T-helper 2 cell treated with Interferon-gamma antibody and Interleukin-4, amounts not matched to agents 5 μg/mL and 100 μg/mL, for 36 hours (primary cell): Measurements from ENCODE around the gene CYFIP2.

Experiments used
- DNase-seq: peaks from one replicate; pipeline ENCODE4 v3.0.0; 2021; ENCODE audit warnings: low spot score
- H3K27ac Mint-ChIP-seq: one replicate; pipeline ENCODE4 v1.8.0; 2021; ENCODE audit warnings: mild to moderate bottlenecking, mixed read lengths
- H3K27me3 Mint-ChIP-seq: one replicate; pipeline ENCODE4 v1.8.0; 2021; ENCODE audit warnings: low read depth, mixed read lengths
- H3K36me3 Mint-ChIP-seq: one replicate; pipeline ENCODE4 v1.8.0; 2021; ENCODE audit warnings: low read depth, mixed read lengths
- H3K4me1 Mint-ChIP-seq: one replicate; pipeline ENCODE4 v1.8.0; 2021; ENCODE audit warnings: low read depth, mixed read lengths
- H3K4me3 Mint-ChIP-seq: one replicate; pipeline ENCODE4 v1.8.0; 2022; ENCODE audit warnings: mild to moderate bottlenecking, moderate library complexity, mixed read lengths
- H3K9me3 Mint-ChIP-seq: one replicate; pipeline ENCODE4 v1.8.0; 2021; ENCODE audit warnings: mixed read lengths

The CYFIP2 gene

DNA sequence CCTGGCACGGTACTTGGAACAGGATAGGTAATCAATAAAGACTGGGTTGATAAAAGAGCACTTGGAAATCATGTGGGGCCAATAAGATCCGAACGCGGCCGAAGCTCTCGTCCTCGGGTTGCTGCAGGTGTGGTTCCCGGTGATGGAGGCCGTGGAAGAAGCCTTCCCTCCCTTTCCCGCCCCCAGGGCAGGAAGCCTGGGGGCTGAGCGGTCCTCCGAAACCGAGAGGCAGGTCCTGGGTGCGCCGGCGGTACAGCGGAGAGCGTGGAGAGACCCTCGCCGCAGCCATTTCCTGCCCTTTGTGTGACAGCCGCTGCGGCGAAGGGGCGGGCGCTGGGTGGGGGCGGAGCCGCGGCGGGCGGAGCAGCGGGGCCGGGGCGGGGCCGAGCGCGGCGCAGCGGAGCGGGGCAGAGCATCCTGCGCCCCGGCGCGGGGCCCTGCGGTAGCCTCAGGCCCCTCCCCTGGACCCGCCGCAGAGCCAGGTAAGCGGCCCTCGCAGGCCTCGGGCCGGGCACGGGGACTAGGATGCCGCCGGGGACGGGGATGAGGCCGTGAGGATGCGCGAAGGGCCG, at the start of gene CYFIP2:
Gene CYFIP2 (plus strand): TSS at position 410 of the 572 bp plus-strand sequence. CDS start 19,239 bp downstream, outside the sequence.
- Mint-ChIP-seq H3K27me3 (no peaks in the 10 kb centered on the region), H3K4me1 (peaks cover 62% of the 10 kb centered on the region), H3K27ac (peak within 1 kb of the TSS; percentile 96), H3K36me3 (peaks cover 40% of the 10 kb centered on the region), H3K4me3 (peak within 1 kb of the TSS; percentile 91), H3K9me3 (no peaks in the 10 kb centered on the region)
- peak; percentile 83 for DNase-seq

DNA sequence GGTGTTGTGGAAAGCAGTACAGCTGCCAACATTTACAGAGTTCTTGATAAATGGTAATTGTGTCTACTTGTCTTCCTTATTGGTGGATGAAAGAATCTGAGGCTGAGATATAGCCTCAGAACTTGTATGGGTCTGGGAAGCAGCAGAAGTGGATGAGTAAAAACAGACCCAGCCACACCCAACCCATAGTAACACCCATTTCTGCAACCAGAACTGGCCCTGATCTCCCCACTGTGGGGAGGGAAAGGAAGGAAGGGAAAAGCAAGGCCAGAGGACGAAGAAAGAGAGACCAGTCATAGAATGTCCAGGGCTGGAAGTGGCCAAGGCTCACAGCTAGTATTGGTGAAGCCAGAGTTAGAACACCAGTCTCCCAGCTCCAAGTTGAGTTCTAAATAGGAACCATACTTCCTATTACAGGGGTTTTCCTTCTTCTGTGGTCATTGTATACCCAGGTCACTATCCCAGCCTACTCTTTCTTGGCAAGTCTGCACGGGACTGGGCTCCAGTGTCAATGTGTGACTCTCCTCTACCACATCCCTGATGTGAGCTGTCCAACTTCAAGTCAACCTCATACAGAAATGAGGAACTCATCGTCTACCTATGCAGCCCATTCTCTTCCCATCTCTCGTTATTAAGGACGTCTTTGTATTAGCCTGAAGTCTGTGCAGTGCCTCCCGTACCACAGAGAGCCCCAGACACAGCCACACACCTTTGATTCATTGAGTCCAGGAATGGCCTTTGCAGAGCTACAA, 49.4 kb upstream of the CYFIP2 start:
- Mint-ChIP-seq H3K36me3 (peaks cover 89% of the 10 kb centered on the region), H3K9me3 (no peaks in the 10 kb centered on the region), H3K4me3 (peak overlapping the region; percentile 79), H3K27me3 (no peaks in the 10 kb centered on the region), H3K4me1 (peaks cover 88% of the 10 kb centered on the region), H3K27ac (peak overlapping the region; percentile 93)
- DNase-seq = no peak

DNA sequence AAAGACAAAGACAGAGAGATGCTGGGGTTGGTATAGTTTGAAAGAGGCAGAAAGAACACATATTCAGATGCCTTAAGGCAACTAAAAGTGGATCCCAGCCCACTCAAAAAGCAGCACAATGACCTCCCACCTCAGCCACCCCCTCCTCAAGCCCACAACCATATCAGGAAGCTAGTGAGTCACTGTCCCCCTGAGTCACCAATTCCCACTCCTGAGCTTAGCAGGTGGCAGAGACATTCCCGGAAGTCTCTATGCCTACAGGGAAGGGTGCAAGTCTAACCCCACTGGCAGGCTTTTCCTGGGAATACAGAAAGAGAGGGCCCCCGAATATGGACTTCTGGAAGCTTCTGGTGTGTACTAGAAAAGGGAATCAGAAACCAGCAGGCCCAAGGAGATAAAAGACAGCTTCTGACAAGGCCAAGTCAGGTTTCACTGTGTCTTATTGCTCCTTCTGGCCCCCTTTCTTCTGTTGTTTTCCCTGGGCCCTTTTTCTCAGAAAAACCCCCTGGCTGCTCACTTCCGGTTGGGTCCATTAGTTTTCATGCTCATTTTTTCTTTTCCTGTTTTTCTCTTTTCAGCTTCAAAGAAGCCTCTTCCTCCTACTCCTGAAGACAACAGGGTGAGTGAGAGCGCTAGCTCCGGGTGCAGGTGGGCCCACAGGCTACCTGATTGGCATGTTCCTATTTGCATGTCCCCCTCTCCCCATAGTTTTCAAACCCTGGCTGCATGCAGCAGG, 48.5 kb upstream of the CYFIP2 start:
- H3K36me3 Mint-ChIP-seq = peaks cover 90% of the 10 kb centered on the region

DNA sequence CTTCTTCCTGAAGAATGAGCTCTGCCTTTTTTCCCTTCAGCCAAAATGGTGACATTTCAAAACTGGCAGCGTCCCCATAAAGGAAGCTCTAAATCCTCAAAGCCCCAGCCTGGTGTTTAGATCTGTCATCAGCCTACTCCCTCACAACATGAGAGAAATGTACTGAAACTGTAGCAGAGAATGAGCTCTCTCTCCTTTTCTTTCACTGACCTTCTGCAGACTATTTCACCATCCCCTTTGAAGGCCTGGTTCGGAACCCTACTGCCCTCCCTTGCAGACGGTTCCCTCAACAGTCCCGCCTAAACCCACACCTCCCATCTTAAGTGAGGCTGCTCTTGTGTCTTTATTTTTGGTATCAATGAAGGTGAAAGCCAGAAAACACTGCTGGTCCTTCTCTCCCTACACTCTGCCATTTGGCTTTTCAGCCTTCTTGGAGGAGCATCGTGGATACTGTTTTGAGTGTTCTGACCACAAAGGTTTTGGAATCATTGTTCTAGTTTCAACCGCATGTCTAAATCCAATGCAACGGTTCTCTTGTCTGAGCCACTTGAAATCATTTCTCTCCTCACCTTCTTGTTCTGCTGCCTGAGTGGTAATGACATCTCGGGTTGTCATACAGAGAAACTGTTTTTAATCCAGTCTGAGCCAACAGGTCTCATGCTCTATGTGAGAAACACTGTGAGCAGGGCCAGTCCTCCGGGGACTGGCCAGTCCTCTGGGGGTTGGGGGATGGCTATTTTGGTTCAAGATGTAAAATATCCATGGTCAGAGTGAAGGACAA, 46.2 kb upstream of the CYFIP2 start:
- Mint-ChIP-seq H3K36me3 (peaks cover 87% of the 10 kb centered on the region), H3K9me3 (no peaks in the 10 kb centered on the region), H3K4me3 (peak overlapping the region; percentile 56), H3K27ac (peak overlapping the region; percentile 93), H3K4me1 (peaks cover 78% of the 10 kb centered on the region), H3K27me3 (no peaks in the 10 kb centered on the region)
- peak; percentile 70 for DNase-seq

More for the DNA sequence above, 48.5 kb upstream of the CYFIP2 start:
- peak; percentile 64 for DNase-seq
- Mint-ChIP-seq H3K4me1 (peaks cover 89% of the 10 kb centered on the region), H3K4me3 (peak overlapping the region; percentile 79), H3K27ac (peak overlapping the region; percentile 93), H3K9me3 (no peaks in the 10 kb centered on the region), H3K27me3 (no peaks in the 10 kb centered on the region)

DNA sequence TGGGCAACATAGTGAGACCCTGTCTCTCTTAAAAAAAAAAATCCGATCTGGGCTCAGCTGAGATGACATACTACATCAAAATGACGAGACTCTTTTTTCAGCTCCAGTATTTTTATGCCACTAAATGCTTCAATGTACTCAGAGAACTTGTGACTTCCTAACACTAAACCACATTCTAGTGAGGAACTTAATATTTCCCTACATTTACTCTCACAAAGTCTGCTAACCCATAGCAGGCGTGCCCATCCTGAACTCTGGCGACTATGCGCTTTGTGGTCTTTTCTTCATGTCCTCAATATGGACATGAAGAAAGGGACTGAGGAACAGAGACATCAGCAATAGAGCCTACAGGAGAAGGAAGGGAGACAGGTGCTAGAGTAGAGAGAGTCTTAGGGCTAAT, 44.0 kb upstream of the CYFIP2 start:
- DNase-seq = no peak
- Mint-ChIP-seq H3K27me3 (no peaks in the 10 kb centered on the region), H3K4me3 (peak overlapping the region; percentile 89), H3K27ac (peak overlapping the region; percentile 93), H3K9me3 (no peaks in the 10 kb centered on the region), H3K36me3 (peaks cover 87% of the 10 kb centered on the region), H3K4me1 (peaks cover 71% of the 10 kb centered on the region)

DNA sequence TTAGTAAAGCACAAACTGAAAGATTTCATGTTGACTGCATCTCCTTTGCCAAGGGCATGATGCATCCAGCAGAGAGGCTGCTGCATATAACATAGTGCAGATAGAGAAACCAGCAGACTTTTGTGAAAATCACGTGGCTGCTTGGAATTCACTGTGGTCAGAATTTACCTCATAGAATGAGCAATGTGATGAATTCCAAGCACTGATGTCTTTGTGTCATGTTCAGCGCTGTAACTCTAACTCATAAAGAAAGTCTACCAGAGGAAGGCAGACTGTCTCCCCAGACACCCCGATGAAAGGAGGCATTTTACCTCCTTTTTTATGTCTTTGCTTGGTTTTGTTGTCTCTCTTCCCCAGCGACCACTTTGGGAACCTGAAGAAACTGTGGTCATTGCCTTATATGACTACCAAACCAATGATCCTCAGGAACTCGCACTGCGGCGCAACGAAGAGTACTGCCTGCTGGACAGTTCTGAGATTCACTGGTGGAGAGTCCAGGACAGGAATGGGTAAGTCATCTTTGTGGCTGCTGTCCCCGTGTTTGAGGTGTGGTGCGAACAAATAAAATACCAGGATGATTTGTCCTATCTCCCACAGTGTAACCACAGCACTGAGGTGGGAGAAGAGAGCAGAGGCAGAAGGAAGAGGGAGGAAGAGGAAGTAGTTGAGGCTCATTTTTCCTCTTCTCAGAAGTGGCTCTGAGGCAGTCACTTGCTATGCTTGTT, 43.3 kb upstream of the CYFIP2 start:
- peak overlapping the region; percentile 89 for H3K4me3 Mint-ChIP-seq
- H3K4me1 Mint-ChIP-seq = peaks cover 69% of the 10 kb centered on the region
- no peaks in the 10 kb centered on the region for H3K9me3 Mint-ChIP-seq
- no peaks in the 10 kb centered on the region for H3K27me3 Mint-ChIP-seq
- peaks cover 87% of the 10 kb centered on the region for H3K36me3 Mint-ChIP-seq
- peak; percentile 83 for DNase-seq
- peak overlapping the region; percentile 93 for H3K27ac Mint-ChIP-seq

DNA sequence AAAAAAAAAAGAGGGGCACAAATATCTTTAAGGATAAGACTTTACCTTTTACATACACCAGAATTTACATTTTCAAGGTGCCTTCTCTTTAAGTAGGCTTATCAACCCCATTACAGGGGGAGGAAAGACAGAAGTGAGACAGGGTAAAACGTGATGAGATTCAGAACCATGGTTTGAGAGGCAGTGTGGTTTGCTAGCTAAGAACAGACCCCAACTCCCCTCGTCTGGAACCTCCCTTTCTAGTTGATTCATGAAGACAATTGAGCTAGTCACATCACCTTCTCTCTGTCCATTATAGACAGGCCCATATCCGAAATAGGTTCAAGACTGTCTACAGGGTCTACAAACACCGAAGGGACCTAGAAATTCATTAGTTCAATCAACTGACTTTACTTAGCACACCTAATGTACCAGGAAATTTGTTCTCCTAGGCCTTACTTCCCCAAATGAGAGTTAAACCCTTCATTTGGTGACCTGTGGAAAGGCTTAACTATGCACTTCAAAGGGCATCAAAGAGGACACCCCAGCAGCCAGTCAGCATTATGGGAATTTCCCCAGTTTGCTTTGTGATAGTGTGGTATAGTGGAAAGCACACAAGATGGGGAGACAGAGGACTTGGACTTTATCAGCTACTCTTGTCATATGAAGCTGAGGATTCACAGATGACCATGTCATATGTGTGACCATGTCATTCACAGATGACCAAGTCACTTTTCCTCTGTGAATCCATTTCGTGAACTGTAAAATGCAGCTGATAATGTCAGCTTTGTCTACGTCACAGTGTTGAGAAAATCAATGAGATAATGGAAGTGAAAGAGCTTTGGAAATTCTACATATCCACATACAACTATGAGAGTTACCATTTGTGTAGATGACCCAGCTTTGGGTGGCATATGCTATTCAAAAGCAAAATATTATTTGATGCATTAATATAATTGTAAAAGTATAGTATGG, 40.2 kb upstream of the CYFIP2 start:
- H3K4me1 Mint-ChIP-seq = peaks cover 44% of the 10 kb centered on the region

DNA sequence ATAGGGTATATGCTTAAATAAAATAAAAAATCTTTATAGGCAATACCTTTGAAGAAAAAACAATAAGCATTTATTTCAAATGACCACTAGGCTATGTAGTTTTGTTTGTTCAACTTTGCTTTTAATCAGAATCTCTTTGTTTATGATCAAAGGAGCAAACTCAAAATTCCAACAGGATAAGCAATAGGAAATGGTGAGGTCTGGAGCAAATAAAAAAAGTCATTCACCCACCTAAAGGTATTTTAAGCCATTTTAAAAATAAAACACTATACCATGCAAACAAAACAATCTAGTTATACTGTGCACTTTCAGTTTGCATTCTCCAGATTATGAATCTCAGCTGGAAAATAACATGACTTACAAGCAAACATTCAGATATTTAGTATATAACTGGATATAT, 35.3 kb upstream of the CYFIP2 start:
- Mint-ChIP-seq H3K27ac (no peak overlapping the region), H3K9me3 (no peaks in the 10 kb centered on the region), H3K4me3 (no peak overlapping the region), H3K27me3 (no peaks in the 10 kb centered on the region), H3K4me1 (peaks cover 30% of the 10 kb centered on the region), H3K36me3 (peaks cover 66% of the 10 kb centered on the region)
- no peak for DNase-seq

More for the DNA sequence above, 40.2 kb upstream of the CYFIP2 start:
- Mint-ChIP-seq H3K36me3 (peaks cover 72% of the 10 kb centered on the region), H3K4me3 (peak overlapping the region; percentile 1), H3K9me3 (no peaks in the 10 kb centered on the region), H3K27ac (peak overlapping the region; percentile 60), H3K27me3 (no peaks in the 10 kb centered on the region)
- DNase-seq = no peak

DNA sequence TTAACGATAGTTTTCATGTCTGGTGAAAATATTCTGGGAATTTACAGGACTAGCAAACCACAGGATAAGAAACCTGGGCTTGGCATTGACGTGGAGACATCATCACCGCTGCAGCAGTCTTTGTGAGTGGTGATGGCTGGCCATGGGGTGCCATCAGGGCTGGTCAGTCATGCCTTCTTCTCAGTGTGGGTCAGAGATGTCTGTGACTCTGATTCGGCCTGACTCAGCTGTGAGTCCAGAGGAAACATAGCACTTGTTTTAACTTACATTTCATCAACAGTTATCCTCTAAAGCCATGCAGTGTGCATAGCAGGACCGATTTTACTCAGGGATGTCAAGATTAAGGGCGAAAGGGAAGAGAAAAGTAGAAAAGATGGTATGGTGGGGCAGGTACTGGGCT, 33.2 kb upstream of the CYFIP2 start:
- Mint-ChIP-seq H3K27me3 (no peaks in the 10 kb centered on the region), H3K4me3 (no peak overlapping the region), H3K4me1 (peaks cover 16% of the 10 kb centered on the region), H3K9me3 (no peaks in the 10 kb centered on the region), H3K36me3 (peaks cover 64% of the 10 kb centered on the region), H3K27ac (no peak overlapping the region)
- no peak for DNase-seq

DNA sequence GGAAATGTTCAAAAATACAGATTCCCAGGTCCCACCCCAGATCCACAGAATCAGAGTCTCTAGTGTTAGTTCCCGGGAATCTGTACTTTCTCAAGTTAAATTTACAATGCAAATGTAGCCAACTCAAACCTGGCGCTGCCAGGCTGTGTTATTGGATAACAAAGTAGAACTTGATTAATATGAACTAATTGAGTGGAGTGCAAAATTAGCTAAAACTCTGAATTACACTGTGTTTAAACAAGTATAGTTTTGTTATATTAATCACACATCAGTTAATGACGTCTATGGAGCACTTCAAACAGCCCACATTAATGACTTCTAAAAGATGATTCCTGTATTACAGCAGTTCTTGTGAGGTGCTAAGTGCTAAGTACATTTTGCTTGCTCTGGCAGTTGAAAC, 32.4 kb upstream of the CYFIP2 start:
- H3K4me3 Mint-ChIP-seq = no peak overlapping the region
- H3K27ac Mint-ChIP-seq = no peak overlapping the region
- peaks cover 16% of the 10 kb centered on the region for H3K4me1 Mint-ChIP-seq
- no peak for DNase-seq
- H3K36me3 Mint-ChIP-seq = peaks cover 71% of the 10 kb centered on the region
- no peaks in the 10 kb centered on the region for H3K9me3 Mint-ChIP-seq
- no peaks in the 10 kb centered on the region for H3K27me3 Mint-ChIP-seq

DNA sequence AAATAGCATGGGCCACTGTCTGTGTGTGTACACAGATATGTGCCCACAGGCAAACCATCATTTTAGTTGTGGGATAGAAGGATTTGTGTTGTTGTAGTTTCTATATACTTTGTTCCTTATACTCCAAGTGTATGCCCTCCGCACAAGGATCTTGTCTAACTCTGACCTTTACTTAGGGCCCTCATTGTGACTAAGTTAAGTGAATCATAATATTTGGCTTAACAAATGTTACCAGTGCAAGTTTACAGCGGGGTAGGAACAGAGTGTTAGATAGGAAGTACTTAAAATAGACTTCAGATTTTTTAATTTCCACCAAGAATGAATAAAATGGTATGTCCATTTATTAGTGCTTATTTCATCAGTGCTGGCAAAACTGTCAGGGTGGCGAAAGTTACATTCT, 29.5 kb upstream of the CYFIP2 start:
- Mint-ChIP-seq H3K36me3 (peaks cover 81% of the 10 kb centered on the region), H3K4me3 (no peak overlapping the region)

DNA sequence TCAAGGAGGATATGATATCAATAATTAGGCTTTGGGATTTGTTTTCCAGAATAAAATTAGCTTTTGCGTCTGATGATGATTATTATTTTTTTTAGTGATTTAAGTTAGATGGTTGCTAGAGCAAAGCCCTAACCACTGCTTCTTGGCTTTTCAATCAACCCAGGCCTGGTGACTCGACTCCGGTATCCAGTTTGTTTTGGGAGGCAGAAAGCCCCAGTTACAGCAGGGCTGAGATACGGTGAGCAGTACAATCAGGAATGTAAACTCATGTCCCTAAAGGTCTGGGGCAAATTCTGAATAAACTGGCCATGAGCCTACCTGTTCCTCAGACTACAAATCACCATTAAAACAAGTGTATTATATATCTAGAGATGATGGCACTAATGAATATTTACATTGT, 24.4 kb upstream of the CYFIP2 start:
- H3K4me3 Mint-ChIP-seq = no peak overlapping the region
- H3K36me3 Mint-ChIP-seq = peaks cover 87% of the 10 kb centered on the region
- no peaks in the 10 kb centered on the region for H3K27me3 Mint-ChIP-seq
- peaks cover 16% of the 10 kb centered on the region for H3K4me1 Mint-ChIP-seq
- no peaks in the 10 kb centered on the region for H3K9me3 Mint-ChIP-seq
- DNase-seq = no peak
- H3K27ac Mint-ChIP-seq = no peak overlapping the region

More for the DNA sequence above, 29.5 kb upstream of the CYFIP2 start:
- Mint-ChIP-seq H3K27me3 (no peaks in the 10 kb centered on the region), H3K27ac (no peak overlapping the region), H3K4me1 (peaks cover 15% of the 10 kb centered on the region), H3K9me3 (no peaks in the 10 kb centered on the region)
- no peak for DNase-seq
